Upper lobe of left lung (tissue), 6 donors: ENCODE data around the gene BAG2. TPM values are rescaled to one million over a fixed set of nuclear protein-coding genes. Genes with fewer than 3 reads are reported as not detected.

Experiments used
- ATAC-seq, 2 donors: fragments of 200-7000 bp; cut with Tn5 transposase; one replicate each; pipeline ENCODE4 v1.9.1; 2022; ENCODE audit warnings: mild to moderate bottlenecking in 2 of 2, moderate library complexity in 2 of 2; ENCODE audit not compliant: low FRiP score in 2 of 2
- DNase-seq, 2 donors: peaks; one replicate each; pipeline ENCODE4 v3.0.0-alpha.2; 2019 to 2020
- H3K27ac ChIP-seq, 4 donors: fragments of 200-600 bp; sonication (generic); one replicate each; pipeline ENCODE4 v1.5.1; 2016 to 2019
- H3K27me3 ChIP-seq, 4 donors: fragments of 200-600 bp; sonication (generic); one replicate each; pipeline ENCODE4 v1.5.1; 2017 to 2019
- H3K36me3 ChIP-seq, 4 donors: fragments of 200-600 bp; sonication (generic); one replicate each; pipeline ENCODE4 v1.5.1; 2016 to 2019
- H3K4me1 ChIP-seq, 4 donors: fragments of 200-600 bp; sonication (generic); one replicate each; pipeline ENCODE4 v1.5.1; 2018 to 2019
- H3K4me3 ChIP-seq, 4 donors: fragments of 200-600 bp; sonication (generic); one replicate each; pipeline ENCODE4 v1.5.1; 2017 to 2019; ENCODE audit warnings: mild to moderate bottlenecking in 2 of 4, moderate library complexity in 1 of 4
- H3K9me3 ChIP-seq, 4 donors: fragments of 200-600 bp; sonication (generic); one replicate each; pipeline ENCODE4 v1.5.1; 2018 to 2019
- EP300 ChIP-seq, 4 donors: sonication (generic); formaldehyde crosslinking; IDR thresholded peaks; one replicate each; pipeline ENCODE4 v1.5.1; 2017; ENCODE audit warnings: antibody characterized with exemption in 4 of 4, control low read depth in 2 of 4
- POLR2A ChIP-seq, 4 donors: fragments of 450-650 bp; IDR thresholded peaks; one replicate each; pipeline ENCODE4 v1.5.1; 2016 to 2017; ENCODE audit warnings: antibody characterized with exemption in 4 of 4, mild to moderate bottlenecking in 2 of 4
- POLR2AphosphoS5 ChIP-seq, 2 donors: sonication (generic); formaldehyde crosslinking; IDR thresholded peaks; one replicate each; pipeline ENCODE4 v1.5.1; 2017; ENCODE audit warnings: antibody characterized with exemption in 2 of 2
- WGBS, 2 donors: methylation state at CpG; one replicate each; pipeline ENCODE4 v1.1.5; 2017 to 2018; 5-methylcytosine and 5-hydroxymethylcytosine counted together
- total RNA-seq, 6 donors: library from RNA; depleted of rRNA in 4 of 6; stranded (reverse); fragments of >200 nt in 4 of 6; gene quantifications; one replicate each; pipeline versions ENCODE4 v1.1.0 to v1.2.1, GENCODE V29; 2016 to 2021
- TF ChIP-seq, protein P1 (sequence below), 6 experiments: fragments of 450-650 bp in 4 of 6; fragments of 200-600 bp in 2 of 6; sonication (generic) in 2 of 6; IDR thresholded peaks; one replicate each; pipeline ENCODE4 v1.5.1; 2016 to 2019; ENCODE audit warnings: antibody characterized with exemption in 6 of 6
- donor health status: DM: no; HTN: no; CAD: no; lungs with moderate emphysema.
- donor health status: DM: no; HTN: yes; CAD: no; lungs with severe emphysema.

BAG2 gene
- total RNA-seq, 6 donors from 2014 or later: 2.1 to 7.4 (median 4.4) TPM

DNA sequence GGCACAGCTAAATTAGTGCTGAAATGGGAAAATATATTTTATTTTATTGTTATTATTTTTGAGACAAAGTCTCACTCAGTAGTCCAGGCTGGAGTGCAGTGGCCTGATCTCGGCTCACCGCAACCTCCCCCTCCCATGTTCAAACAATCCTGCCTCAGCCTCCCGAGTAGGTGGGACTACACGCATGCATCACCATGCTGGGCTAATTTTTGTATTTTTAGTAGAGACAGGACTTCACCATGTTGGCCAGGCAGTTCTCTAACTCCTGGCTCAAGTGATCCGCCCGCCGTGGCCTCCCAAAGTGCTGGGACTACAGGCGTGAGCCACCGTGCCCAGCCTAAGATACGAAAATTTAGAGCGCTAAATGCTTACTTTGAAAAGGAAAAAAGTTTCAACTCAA, 45.1 kb downstream of the BAG2 start:
- DNase-seq (peak in 1 of 2 donors; percentile 17), ATAC-seq (no peak)
- no peaks in the 10 kb centered on the region for H3K9me3 ChIP-seq
- H3K27ac ChIP-seq: no peak overlapping the region
- TF ChIP-seq POLR2AphosphoS5 (IDR thresholded peaks at IDR 0.05) (no peak), EP300 (IDR thresholded peaks at IDR 0.05) (no peak), POLR2A (IDR thresholded peaks at IDR 0.05) (no peak)
- TF ChIP-seq, protein P1, sequence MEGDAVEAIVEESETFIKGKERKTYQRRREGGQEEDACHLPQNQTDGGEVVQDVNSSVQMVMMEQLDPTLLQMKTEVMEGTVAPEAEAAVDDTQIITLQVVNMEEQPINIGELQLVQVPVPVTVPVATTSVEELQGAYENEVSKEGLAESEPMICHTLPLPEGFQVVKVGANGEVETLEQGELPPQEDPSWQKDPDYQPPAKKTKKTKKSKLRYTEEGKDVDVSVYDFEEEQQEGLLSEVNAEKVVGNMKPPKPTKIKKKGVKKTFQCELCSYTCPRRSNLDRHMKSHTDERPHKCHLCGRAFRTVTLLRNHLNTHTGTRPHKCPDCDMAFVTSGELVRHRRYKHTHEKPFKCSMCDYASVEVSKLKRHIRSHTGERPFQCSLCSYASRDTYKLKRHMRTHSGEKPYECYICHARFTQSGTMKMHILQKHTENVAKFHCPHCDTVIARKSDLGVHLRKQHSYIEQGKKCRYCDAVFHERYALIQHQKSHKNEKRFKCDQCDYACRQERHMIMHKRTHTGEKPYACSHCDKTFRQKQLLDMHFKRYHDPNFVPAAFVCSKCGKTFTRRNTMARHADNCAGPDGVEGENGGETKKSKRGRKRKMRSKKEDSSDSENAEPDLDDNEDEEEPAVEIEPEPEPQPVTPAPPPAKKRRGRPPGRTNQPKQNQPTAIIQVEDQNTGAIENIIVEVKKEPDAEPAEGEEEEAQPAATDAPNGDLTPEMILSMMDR (IDR thresholded peaks at IDR 0.05): no peak
- no peak overlapping the region for H3K4me3 ChIP-seq
- peaks cover 0 to 10% (median 4%) of the 10 kb centered on the region in 4 donors for H3K4me1 ChIP-seq
- WGBS, 2 donors: 93 to 99% methylated on average over 11 of the region's 11 CpGs
- no peaks in the 10 kb centered on the region for H3K36me3 ChIP-seq
- H3K27me3 ChIP-seq: no peaks in the 10 kb centered on the region

DNA sequence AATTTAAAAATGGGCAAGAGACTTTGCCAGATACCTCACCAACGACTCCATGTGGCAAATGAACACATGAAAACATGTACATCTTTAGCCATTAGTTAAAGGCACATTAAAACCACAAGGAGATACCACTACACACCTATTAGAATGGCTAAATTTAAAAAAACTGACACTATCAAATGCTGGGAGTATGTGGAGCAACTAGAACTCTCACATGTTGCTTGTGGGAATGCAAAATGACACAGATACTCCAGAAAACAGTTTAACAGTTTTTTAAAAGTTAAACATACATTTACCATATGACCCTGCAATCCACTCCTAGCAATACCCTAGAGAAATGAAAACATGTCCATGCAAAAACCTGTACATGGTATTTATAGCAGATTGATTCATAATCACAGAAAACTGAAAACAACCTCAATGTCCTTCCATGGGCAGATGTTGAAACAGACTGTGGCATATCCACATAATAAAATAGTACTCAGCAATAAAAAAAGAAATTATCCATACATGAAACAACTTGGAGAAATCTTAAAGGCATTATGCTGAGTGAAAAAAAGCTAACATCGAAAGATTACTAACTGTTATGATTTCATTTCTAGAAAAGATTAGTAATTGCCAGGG, 48.1 kb downstream of the BAG2 start:
- Histone ChIP-seq H3K4me3 (no peak overlapping the region), H3K36me3 (no peaks in the 10 kb centered on the region), H3K9me3 (no peaks in the 10 kb centered on the region), H3K27me3 (no peaks in the 10 kb centered on the region), H3K4me1 (peaks cover 4 to 16% (median 8%) of the 10 kb centered on the region in 4 donors), H3K27ac (no peak overlapping the region)
- DNase-seq: no peak
- TF ChIP-seq POLR2A (IDR thresholded peaks at IDR 0.05) (no peak), POLR2AphosphoS5 (IDR thresholded peaks at IDR 0.05) (no peak), EP300 (IDR thresholded peaks at IDR 0.05) (no peak)
- TF ChIP-seq, protein P1 (IDR thresholded peaks at IDR 0.05): no peak
- no peak for ATAC-seq
- WGBS, 2 donors: 96 to 98% methylated on average over 2 of the region's 2 CpGs

DNA sequence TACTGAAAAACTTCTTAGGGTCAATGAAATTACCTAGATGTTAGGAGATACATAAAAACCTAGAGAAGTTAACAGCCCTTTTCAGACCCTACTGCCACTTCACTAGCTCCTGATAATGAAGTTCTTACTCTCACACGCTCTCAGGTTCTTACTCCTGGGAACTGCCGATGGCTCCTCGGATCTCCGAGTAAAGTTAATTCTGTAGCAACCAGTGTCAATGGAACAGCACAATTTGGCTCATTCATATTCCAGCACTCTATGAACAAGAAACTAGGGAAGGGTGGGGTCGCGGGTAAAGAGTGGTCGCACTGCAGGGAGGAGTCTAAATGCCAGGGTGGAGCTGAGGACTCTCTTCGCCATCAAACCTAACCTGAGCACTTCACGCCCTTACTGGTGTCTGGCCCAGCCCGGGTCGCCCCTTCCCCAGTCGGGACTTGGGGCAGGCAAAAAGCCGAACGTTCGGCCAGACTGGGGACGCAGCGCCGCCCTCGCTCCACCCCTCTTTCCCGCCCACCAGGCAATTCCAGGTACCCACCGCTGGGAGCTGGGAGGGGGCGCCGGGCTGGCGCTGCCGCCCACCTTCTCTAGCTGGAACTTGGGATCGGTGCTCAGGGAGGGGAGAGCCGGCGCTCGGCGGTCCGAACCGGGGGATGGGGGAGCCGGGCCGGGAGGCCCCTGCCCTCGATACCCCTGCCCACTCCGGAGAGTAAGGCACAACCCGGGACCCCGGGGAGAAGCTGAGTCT, 49.2 kb downstream of the BAG2 start:
- Histone ChIP-seq H3K4me1 (peaks cover 4 to 16% (median 8%) of the 10 kb centered on the region in 4 donors), H3K27ac (peak overlapping the region; percentile 71 to 91 (median 83)), H3K36me3 (no peaks in the 10 kb centered on the region), H3K9me3 (no peaks in the 10 kb centered on the region), H3K4me3 (peak overlapping the region; percentile 76 to 98 (median 96)), H3K27me3 (no peaks in the 10 kb centered on the region)
- peak; percentile 87 to 88 for ATAC-seq
- WGBS, 2 donors: 1% methylated on average over 16 to 25 of the region's 38 CpGs
- TF ChIP-seq POLR2AphosphoS5 (IDR thresholded peaks at IDR 0.05): peak in 1 of 2 donors; percentile 29
- TF ChIP-seq, protein P1 (IDR thresholded peaks at IDR 0.05): peak; percentile 45 to 68 (median 56)
- no peak for TF ChIP-seq POLR2A (IDR thresholded peaks at IDR 0.05)
- DNase-seq: peak; percentile 72 to 90

DNA sequence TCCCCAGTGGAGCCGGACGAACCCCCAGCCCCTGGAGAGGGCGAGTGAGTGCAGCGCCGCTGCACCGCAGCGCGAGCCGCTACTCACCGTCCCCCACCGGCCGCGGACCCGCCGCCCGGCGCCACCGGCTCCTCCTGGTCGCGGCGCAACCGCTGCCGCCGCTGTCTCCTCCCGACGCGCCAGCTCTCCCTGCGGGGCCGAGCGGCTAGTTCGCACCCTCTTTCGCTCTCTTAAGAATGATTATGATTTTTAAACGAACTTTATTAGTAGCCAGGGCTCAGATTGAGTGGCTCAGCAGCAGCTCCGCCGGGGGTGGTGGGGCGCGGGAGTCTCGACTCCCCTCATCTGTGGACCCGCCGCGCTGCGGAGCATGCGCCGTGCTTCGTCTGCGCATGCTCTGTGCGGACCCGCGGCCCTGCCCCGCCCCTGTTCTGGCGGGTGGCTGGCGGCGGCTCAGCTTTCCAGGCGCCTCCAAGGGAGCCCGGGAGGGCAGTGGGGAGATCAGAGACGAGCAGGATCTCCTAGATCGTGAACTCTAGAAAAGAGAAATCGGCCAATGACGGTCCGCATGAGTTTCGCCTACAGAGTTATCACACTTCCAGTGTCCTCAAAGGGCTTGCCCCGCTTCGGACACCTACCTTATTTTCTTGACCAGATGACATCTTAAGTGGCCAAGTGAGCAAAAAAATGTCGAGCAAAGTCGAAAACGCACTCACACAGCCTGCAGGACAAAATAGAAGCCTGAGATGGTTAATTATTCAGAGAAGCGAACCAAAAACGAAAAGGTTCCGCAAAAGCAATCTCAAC, 50.0 kb downstream of the BAG2 start, which contains the start of gene RAB23:
Gene RAB23, minus strand, starts transcription at position 372 of the 807 bp plus-strand sequence. CDS start 11,927 bp downstream, outside the sequence.
- Histone ChIP-seq H3K27ac (peak within 1 kb of the TSS; percentile 71 to 91 (median 83)), H3K27me3 (no peaks in the 10 kb centered on the region), H3K4me1 (peaks cover 4 to 16% (median 8%) of the 10 kb centered on the region in 4 donors), H3K9me3 (no peaks in the 10 kb centered on the region), H3K36me3 (no peaks in the 10 kb centered on the region), H3K4me3 (peak within 1 kb of the TSS; percentile 76 to 98 (median 96))
- 0% methylated on average over 20 to 44 of the region's 69 CpGs for WGBS, 2 donors
- TF ChIP-seq POLR2AphosphoS5 (IDR thresholded peaks at IDR 0.05): peak; percentile 40 to 87
- TF ChIP-seq EP300 (IDR thresholded peaks at IDR 0.05): no peak
- peak in 3 of 4 donors; percentile 33 to 79 (median 78) for TF ChIP-seq POLR2A (IDR thresholded peaks at IDR 0.05)
- TF ChIP-seq, protein P1 (IDR thresholded peaks at IDR 0.05): peak in 1 of 6 experiments; percentile 12
- ATAC-seq: peak; percentile 96 to 98
- DNase-seq: peak; percentile 81 to 97
